ENCODE results near the gene ITGA2. TPM values are rescaled to one million over a fixed set of nuclear protein-coding genes. Genes with fewer than 3 reads are reported as not detected.
"Not testable (repeated sequence)": the region's sequence is repeated elsewhere in the genome, so short reads cannot be mapped to it uniquely, and the experiment has no call there.

Gene ITGA2
- total RNA-seq, 1 experiment from 2014 or later, result 0.69 TPM

- H3K9me3 ChIP-seq (ENCODE audit: low read depth, low read length, poor library complexity, severe bottlenecking), result no peaks in the 10 kb centered on the region
- no peak overlapping the region for H3K4me3 ChIP-seq (ENCODE audit: low read depth, low read length, poor library complexity, severe bottlenecking)
- DNase-seq (ENCODE audit: low spot score), result no peak
- H3K36me3 ChIP-seq (ENCODE audit: insufficient read depth, low read length, poor library complexity, severe bottlenecking), result no peaks in the 10 kb centered on the region
- BruUV-seq (replicated peaks), result no TSS peak
- ChIA-PET CTCF (no interaction called here), POLR2A (ENCODE audit: low non-redundant PET) (no interaction called here)
- no peaks in the 10 kb centered on the region for H3K27me3 ChIP-seq (replicated peaks; ENCODE audit: insufficient read depth, low read depth, low read length, poor library complexity)
- H3K27ac ChIP-seq (ENCODE audit: low read depth, low read length, poor library complexity, severe bottlenecking), result no peak overlapping the region
- peaks cover 10% of the 10 kb centered on the region for H3K4me1 ChIP-seq (ENCODE audit: insufficient read depth, low read length, poor library complexity, severe bottlenecking)
- no peak for TF ChIP-seq CTCF (conservative IDR thresholded peaks at IDR 0.05; ENCODE audit: low read depth, low read length)
- no peak for TF ChIP-seq EZH2 (IDR thresholded peaks at IDR 0.05; ENCODE audit: borderline replicate concordance, low read depth, low read length, poor library complexity, severe bottlenecking)
- intact Hi-C loops (cut with micrococcal nuclease; ENCODE audit: unreplicated experiment), result no loop called here
These were observed 122.0 kb downstream of the ITGA2 start for GRCh38 chr5:53111139-53111538.

GRCh38 chr5:53112307-53112706 is 123.2 kb downstream of the ITGA2 start:
- intact Hi-C loops (cut with micrococcal nuclease; ENCODE audit: unreplicated experiment); H3K36me3 ChIP-seq (ENCODE audit: insufficient read depth, low read length, poor library complexity, severe bottlenecking); BruUV-seq (replicated peaks); H3K4me3 ChIP-seq (ENCODE audit: low read depth, low read length, poor library complexity, severe bottlenecking); POLR2A ChIA-PET (ENCODE audit: low non-redundant PET); H3K4me1 ChIP-seq (ENCODE audit: insufficient read depth, low read length, poor library complexity, severe bottlenecking); H3K27ac ChIP-seq (ENCODE audit: low read depth, low read length, poor library complexity, severe bottlenecking); CTCF ChIA-PET; DNase-seq (ENCODE audit: low spot score); H3K9me3 ChIP-seq (ENCODE audit: low read depth, low read length, poor library complexity, severe bottlenecking); H3K27me3 ChIP-seq (replicated peaks; ENCODE audit: insufficient read depth, low read depth, low read length, poor library complexity): not testable (repeated sequence)

GRCh38 chr5:53112909-53113308 is 123.8 kb downstream of the ITGA2 start:
- Histone ChIP-seq H3K27ac (ENCODE audit: low read depth, low read length, poor library complexity, severe bottlenecking) (no peak overlapping the region), H3K9me3 (ENCODE audit: low read depth, low read length, poor library complexity, severe bottlenecking) (no peaks in the 10 kb centered on the region), H3K4me1 (ENCODE audit: insufficient read depth, low read length, poor library complexity, severe bottlenecking) (peaks cover 10% of the 10 kb centered on the region), H3K27me3 (replicated peaks; ENCODE audit: insufficient read depth, low read depth, low read length, poor library complexity) (peaks cover 8% of the 10 kb centered on the region), H3K4me3 (ENCODE audit: low read depth, low read length, poor library complexity, severe bottlenecking) (no peak overlapping the region), H3K36me3 (ENCODE audit: insufficient read depth, low read length, poor library complexity, severe bottlenecking) (no peaks in the 10 kb centered on the region)
- ChIA-PET CTCF (no interaction called here), POLR2A (ENCODE audit: low non-redundant PET) (no interaction called here)
- no TSS peak for BruUV-seq (replicated peaks)
- no peak for DNase-seq (ENCODE audit: low spot score)
- TF ChIP-seq CTCF (conservative IDR thresholded peaks at IDR 0.05; ENCODE audit: low read depth, low read length), result no peak
- TF ChIP-seq EZH2 (IDR thresholded peaks at IDR 0.05; ENCODE audit: borderline replicate concordance, low read depth, low read length, poor library complexity, severe bottlenecking), result no peak
- intact Hi-C loops (cut with micrococcal nuclease; ENCODE audit: unreplicated experiment), result no loop called here

GRCh38 chr5:53113947-53114346 is 124.8 kb downstream of the ITGA2 start:
- BruUV-seq (replicated peaks), result no TSS peak
- no peak overlapping the region for H3K4me3 ChIP-seq (ENCODE audit: low read depth, low read length, poor library complexity, severe bottlenecking)
- ChIA-PET CTCF (no interaction called here), POLR2A (ENCODE audit: low non-redundant PET) (no interaction called here)
- H3K27me3 ChIP-seq (replicated peaks; ENCODE audit: insufficient read depth, low read depth, low read length, poor library complexity), result peaks cover 8% of the 10 kb centered on the region
- TF ChIP-seq CTCF (conservative IDR thresholded peaks at IDR 0.05; ENCODE audit: low read depth, low read length) (no peak), EZH2 (IDR thresholded peaks at IDR 0.05; ENCODE audit: borderline replicate concordance, low read depth, low read length, poor library complexity, severe bottlenecking) (no peak)
- intact Hi-C loops (cut with micrococcal nuclease; ENCODE audit: unreplicated experiment), result no loop called here
- no peak overlapping the region for H3K27ac ChIP-seq (ENCODE audit: low read depth, low read length, poor library complexity, severe bottlenecking)
- no peaks in the 10 kb centered on the region for H3K36me3 ChIP-seq (ENCODE audit: insufficient read depth, low read length, poor library complexity, severe bottlenecking)
- no peak for DNase-seq (ENCODE audit: low spot score)
- no peaks in the 10 kb centered on the region for H3K9me3 ChIP-seq (ENCODE audit: low read depth, low read length, poor library complexity, severe bottlenecking)
- H3K4me1 ChIP-seq (ENCODE audit: insufficient read depth, low read length, poor library complexity, severe bottlenecking), result peaks cover 2% of the 10 kb centered on the region
